ENCODE data around the gene DOC2A.

Gene DOC2A

DNA sequence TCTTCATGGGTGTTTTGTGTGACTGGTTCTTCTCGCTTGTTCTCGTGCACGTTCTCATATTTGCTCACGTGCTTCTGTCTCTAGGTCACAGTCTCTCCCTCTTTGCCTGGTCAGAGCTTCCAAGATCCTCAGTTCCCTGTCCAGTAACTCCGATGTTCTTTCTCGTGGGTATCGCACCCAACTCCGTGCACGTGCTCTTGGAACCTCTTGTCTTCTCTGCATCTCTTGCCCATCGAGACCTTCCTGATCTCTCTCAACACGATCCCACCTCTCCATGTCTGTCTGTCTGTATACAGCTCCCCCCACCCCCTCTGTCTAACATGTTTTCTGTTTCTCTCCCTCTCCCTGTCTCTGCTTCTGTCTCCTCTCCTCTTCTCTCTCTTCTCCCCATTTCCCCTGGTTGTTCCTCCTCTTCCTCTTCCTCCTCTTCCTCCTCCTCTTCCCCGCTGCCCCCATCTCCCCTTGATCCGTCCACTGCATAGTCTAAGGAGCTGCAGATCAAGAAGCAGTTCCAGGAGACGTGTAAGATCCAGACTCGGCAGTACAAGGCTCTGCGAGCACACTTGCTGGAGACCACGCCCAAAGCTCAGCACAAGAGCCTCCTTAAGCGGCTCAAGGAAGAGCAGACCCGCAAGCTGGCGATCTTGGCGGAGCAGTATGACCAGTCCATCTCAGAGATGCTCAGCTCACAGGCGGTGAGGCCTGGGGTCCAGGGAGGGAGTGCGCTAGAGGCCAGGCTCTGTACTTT is 21.5 kb downstream of the DOC2A start:
- DNase-seq (ENCODE audit: low spot score), result no peak

DNA sequence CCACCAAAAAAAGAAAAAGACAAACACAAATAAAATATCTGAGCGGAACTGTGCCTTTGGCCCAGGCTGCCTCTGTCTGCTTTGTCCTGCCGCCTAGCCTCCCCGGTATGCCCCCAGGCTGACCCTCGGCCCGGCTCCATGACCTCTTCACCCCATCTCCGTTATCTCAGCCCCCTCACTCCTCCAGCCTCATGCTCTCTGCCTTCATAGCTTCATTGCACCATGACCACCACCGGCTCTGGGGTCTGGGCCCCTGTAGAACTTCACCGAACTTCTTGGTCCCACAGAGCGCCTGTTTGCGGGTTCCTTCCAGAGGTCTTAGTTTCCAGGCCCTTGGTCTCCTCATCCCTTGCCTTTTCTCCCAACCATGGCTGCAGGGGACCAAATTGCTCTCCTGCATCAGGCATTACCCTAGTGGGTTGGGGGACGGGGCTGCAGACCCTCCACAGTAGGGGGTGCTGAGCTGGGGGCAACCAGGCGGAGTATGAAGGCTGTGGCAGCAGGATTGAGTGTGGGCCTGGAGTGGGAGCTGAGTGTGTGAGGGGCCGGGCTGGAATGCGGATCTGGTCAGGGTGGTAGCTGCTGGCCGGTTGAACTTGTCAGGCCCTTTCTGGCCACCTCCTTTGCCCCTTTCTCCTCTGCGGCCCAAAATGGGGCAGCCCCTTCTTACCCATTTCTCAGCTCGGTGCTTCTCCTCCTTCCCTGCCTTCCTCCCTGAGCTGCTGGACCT is 22.3 kb downstream of the DOC2A start:
- no peak for DNase-seq (ENCODE audit: low spot score)

DNA sequence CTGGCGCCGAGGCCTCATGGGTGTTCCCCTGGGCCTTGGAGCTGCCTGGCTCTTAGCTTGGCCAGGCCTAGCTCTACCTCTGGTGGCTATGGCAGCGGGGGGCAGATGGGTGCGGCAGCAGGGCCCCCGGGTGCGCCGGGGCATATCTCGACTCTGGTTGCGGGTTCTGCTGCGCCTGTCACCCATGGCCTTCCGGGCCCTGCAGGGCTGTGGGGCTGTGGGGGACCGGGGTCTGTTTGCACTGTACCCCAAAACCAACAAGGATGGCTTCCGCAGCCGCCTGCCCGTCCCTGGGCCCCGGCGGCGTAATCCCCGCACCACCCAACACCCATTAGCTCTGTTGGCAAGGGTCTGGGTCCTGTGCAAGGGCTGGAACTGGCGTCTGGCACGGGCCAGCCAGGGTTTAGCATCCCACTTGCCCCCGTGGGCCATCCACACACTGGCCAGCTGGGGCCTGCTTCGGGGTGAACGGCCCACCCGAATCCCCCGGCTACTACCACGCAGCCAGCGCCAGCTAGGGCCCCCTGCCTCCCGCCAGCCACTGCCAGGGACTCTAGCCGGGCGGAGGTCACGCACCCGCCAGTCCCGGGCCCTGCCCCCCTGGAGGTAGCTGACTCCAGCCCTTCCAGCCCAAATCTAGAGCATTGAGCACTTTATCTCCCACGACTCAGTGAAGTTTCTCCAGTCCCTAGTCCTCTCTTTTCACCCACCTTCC is 23.3 kb downstream of the DOC2A start:
- no peak for DNase-seq (ENCODE audit: low spot score)

DNA sequence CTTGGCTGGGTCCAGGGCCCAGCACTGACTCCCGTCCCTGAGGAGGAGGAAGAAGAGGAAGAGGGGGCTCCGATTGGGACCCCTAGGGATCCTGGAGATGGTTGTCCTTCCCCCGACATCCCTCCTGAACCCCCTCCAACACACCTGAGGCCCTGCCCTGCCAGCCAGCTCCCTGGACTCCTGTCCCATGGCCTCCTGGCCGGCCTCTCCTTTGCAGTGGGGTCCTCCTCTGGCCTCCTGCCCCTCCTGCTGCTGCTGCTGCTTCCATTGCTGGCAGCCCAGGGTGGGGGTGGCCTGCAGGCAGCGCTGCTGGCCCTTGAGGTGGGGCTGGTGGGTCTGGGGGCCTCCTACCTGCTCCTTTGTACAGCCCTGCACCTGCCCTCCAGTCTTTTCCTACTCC is 23.9 kb downstream of the DOC2A start:
- no peak for DNase-seq (ENCODE audit: low spot score)

DNA sequence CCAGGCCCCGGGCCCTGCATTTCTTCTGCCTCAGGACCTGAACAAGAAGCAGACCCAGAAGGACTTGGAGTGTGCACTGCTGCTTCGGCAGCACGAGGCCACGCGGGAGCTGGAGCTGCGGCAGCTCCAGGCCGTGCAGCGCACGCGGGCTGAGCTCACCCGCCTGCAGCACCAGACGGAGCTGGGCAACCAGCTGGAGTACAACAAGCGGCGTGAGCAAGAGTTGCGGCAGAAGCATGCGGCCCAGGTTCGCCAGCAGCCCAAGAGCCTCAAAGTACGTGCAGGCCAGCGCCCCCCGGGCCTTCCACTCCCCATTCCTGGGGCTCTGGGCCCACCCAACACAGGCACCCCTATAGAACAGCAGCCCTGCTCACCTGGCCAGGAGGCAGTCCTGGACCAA is 24.6 kb downstream of the DOC2A start:
- DNase-seq (ENCODE audit: low spot score), result no peak

DNA sequence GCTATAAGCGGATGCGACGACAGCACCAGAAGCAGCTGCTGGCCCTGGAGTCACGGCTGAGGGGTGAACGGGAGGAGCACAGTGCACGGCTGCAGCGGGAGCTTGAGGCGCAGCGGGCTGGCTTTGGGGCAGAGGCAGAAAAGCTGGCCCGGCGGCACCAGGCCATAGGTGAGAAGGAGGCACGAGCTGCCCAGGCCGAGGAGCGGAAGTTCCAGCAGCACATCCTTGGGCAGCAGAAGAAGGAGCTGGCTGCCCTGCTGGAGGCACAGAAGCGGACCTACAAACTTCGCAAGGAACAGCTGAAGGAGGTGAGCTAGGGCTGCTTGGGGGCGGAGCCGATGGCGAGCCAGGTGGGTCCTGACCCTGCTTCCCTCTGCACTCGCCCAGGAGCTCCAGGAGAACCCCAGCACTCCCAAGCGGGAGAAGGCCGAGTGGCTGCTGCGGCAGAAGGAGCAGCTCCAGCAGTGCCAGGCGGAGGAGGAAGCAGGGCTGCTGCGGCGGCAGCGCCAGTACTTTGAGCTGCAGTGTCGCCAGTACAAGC is 25.5 kb downstream of the DOC2A start:
- no peak for DNase-seq (ENCODE audit: low spot score)

DNA sequence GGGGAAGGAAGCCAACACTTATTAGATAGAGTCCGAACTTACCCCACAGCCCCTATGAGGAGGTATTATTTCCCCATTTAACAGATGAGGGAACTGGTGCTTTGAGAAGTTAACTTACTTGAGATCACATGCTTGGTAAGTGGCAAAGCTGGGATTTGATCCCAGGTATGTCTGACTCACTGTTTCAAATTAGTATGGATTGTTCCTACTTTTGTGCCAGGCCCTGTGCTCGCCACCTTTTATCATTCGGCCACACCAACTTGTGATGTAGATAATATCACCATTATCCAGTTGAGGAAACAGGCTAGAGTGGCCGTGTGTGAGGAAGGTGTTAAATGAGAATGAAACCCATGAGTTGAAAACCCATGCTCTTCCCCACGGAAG is 26.1 kb downstream of the DOC2A start:
- DNase-seq (ENCODE audit: low spot score), result no peak

DNA sequence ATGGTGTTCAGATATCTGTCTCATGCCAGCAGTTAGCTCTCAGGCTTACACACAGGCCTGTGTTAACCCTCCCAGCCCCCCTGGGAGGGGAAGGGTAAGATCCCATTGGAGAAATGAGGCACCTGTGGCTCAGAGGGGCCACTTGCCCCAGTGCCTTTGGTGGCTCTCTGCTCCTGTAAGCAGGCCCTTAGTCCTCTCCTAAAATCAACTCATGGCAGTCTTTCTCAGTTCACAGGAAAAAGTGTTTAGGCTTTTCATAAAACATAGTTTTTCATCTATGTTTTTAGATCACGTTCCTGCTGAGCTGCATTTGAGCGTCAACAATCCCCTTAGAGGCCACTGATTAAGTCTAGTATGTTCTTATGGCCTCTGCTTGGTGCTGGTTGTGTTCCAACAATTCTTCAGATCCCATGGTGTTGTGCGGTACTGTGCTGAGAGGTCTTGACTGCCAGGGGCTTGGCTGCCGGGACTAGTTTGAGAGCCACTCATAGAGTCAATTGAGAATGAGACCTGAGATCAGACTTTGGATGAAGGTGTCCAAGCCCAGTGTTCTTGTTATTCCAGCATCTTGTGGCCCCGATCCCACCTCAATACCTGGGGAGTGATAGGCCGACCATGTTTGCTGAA is 26.6 kb downstream of the DOC2A start:
- DNase-seq (ENCODE audit: low spot score), result no peak

DNA sequence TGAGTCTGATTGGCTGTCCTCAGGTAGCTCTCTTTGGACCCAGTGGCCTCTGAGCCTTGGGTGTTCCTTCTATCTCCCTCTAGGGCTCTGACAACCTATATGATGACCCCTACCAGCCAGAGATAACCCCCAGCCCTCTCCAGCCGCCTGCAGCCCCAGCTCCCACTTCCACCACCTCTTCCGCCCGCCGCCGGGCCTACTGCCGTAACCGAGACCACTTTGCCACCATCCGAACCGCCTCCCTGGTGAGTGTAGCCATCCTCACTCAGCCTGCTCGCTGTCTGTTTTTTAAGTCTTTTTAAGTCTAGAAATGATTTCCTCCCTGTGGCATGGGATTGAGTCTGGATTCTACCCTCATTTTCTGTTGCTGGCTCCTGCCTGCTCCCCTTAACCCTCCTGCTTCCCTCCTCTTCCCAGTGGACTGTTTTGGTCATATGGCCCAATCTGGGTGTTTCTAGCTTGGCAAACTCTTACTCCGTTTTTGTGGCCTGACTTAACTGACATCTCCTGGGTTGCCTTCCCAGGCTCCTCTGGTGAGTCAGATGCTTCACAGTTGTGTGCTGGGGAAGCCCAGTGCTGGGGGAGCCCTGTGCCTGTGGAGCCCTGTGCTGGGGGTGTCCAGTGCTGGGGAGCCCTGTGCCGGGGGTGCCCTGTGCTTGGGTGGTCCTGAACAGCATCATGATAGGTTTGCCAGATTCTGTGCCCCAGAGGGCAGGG is 27.2 kb downstream of the DOC2A start:
- no peak for DNase-seq (ENCODE audit: low spot score)

DNA sequence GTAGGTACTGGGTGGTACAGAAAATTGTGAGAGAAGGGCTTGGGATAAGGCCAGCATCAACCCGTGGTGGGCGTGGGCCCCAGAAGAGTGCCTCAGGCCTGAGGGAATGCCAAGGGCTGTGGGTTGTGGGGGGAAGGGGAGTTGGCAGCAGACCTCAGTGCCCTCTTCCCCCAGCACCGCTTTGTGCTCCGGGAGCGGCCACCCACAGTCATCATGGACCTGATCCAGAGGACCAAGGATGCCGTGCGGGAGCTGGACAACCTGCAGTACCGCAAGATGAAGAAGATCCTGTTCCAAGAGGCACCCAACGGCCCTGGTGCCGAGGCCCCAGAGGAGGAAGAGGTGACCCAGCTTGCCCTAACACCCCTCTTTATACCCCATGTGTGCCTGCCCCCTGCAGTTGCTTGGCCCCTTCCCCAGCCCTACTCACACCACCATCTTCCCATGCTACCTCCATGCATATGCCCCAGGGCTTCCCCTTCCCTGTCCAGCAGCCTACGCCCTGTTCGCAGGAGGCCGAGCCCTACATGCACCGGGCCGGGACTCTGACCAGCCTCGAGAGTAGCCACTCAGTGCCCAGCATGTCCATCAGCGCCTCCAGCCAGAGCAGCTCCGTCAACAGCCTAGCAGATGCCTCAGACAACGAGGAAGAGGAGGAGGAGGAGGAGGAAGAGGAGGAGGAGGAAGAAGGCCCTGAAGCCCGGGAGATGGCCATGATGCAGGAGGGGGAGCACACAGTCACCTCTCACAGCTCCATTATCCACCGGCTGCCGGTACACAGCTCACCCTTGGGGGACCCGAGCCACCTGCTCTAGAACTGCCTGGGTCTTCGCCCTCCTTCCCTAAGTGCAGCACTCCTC is 28.0 kb downstream of the DOC2A start:
- DNase-seq (ENCODE audit: low spot score), result no peak

DNA sequence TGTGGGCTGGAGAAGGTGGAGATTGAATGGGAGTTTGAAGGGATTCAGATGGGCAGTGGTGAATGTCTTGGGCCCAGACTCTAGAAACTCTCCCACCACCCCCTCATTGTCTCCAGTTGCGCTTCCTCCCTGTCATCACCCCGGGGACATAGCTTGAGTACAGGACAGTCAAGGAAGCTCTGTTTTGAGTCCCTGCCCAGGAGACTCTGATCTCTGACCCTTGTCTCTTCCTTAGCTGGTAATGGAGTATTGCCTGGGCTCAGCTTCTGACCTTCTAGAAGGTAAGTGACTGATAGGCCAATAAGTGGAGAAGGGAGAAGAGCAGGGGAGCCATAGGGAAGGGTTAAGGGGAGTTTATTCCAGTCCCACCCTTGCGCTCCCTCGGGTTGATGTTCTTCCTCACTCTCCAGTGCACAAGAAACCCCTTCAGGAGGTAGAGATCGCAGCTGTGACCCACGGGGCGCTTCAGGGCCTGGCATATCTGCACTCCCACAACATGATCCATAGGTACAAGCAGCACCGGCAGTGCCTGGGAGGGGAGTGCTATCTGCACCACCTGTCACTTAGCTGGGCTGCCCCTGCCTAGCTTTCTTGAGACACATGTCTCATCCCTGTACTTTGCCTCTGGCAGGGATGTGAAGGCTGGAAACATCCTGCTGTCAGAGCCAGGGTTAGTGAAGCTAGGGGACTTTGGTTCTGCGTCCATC is 32.1 kb downstream of the DOC2A start:
- DNase-seq (ENCODE audit: low spot score), result no peak

DNA sequence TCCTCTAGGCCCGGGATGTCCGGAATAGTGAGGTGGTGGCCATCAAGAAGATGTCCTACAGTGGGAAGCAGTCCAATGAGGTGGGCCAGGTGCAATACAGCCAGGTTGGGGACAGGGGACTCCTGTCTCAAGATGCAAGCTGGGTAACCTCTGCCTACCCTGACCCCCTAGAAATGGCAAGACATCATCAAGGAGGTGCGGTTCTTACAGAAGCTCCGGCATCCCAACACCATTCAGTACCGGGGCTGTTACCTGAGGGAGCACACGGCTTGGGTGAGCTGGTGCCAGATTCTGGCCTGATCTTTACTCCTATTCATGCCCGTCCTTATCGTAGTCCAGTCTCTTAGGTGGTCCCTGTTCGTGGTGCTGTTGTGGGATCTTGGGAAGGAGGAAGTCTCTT is 32.7 kb downstream of the DOC2A start:
- DNase-seq (ENCODE audit: low spot score), result no peak

DNA sequence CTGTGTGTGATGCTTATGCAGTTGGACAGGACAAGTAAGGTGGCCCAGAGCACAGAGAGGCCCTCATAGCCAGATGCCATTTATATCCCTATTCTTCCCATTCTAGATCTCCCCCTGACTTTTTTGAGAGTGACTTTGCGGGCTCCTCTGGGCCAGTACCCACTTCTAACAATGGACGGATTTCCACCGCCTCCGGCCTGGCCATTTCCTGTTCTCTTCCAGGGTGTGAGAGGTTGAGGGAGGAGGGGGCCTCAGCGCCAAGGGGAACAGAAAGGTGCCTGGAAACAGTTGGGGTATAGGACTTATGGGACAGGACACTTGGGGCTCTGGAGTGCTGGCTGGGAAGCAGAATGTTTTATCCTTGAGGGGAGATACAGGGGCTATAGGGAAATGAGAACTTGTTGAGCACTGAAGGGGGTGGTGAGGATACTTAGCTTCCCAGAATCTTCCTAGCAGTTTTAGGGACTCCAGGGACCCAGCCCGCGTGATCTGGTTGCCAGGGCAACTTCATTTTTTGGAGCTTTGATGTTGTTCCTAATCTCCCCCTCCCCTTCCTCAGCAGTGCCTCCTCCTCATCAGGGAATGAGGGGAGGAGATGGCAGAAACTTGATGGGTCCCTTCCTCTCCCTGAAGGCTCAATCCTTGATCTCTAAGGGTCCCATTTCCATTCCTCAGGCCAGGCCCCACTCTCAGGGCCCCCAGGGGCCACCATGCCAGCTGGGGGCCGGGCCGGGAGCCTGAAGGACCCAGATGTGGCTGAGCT is 33.6 kb downstream of the DOC2A start:
- no peak for DNase-seq (ENCODE audit: low spot score)

DNA sequence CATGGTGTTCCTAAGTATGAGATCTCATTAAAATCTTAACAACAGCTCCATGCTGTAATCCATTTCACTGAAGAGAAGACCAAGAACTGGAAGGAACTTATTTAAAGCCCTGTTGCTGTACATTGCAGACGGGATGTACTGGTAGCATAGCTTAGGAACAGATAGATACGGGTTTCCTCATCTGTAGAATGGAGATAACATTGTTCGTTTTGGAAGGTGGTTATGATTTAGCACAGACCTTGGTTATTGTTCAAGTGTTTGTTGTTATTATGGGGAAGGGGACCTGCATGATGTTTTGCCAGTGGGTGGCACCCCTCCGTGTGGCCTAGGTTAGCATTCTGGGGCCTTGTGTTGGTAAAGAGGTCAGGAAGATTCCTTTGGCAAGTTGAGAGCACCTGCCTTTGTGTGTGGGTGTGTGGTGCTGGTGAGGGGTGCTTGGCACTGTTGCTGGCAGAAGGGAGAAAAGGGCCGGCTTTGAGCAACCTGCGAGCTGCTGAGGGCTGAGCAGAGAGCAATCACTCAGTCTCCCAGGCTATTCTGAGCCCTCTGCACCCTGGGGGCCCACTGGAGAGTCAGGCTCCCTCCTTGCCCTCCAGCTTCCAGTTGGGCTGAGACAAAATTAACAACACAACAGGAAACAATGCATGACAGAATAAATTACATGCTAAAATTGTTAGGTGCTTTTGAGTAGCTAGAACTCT is 34.9 kb downstream of the DOC2A start:
- DNase-seq (ENCODE audit: low spot score), result no peak

DNA sequence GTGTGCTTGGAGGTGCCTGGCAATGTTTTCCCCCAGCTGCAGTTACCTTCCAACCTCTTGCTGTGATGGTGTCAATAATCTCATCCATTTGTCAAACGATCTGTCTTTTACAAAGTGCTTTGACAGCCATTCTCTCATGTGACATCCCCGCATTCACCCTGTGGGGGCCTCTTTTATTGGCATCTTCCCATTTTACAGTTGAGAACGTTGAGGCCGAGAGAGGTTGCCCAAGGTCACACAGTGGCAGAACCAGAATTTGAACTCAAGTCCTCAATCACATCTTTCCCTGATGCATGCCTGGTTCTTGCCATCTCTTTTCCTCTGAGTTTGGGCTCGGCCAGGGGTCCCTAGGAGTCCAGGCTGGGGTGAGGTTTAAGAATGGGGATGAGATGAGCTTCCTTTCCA is 35.7 kb downstream of the DOC2A start:
- no peak for DNase-seq (ENCODE audit: low spot score)

DNA sequence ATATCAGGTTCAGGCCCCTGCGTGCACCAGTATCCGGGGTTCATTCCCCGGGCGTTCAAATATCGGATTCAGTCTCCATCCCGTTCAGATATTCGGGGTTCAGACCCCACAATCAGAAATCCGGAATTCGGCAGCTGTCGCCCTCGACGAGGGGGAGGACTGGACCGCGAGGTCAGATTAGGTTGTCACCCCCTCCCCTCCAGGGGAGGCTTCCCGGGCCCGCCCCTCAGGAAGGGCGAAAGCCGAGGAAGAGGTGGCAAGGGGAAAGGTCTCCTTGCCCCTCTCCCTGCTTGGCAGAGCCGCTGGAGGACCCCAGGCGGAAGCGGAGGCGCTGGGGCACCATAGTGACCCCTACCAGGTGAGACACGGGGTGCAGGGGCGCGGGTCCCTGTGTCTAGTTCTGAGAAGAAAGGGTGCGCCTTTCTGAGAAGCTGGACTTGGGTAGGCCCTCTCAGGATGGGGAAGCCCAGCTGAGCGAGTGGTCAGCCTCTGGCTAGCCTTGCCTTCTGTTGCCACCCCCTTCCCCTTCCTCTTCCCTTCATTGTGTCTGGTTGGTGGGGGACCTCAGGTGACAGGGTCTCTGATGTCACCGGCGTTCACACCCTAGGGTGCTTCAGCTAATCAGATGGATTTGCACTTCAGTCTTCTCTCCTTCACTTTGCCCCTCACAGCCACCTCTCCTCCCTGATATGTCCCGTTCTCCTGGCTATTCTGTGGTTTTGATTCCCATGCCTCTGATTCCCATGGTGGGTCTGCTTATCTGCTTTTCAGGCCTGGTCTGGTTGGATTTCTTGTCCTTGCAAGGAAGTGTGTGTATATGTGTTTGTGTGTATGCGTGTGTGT is 36.3 kb downstream of the DOC2A start:
- no peak for DNase-seq (ENCODE audit: low spot score)

DNA sequence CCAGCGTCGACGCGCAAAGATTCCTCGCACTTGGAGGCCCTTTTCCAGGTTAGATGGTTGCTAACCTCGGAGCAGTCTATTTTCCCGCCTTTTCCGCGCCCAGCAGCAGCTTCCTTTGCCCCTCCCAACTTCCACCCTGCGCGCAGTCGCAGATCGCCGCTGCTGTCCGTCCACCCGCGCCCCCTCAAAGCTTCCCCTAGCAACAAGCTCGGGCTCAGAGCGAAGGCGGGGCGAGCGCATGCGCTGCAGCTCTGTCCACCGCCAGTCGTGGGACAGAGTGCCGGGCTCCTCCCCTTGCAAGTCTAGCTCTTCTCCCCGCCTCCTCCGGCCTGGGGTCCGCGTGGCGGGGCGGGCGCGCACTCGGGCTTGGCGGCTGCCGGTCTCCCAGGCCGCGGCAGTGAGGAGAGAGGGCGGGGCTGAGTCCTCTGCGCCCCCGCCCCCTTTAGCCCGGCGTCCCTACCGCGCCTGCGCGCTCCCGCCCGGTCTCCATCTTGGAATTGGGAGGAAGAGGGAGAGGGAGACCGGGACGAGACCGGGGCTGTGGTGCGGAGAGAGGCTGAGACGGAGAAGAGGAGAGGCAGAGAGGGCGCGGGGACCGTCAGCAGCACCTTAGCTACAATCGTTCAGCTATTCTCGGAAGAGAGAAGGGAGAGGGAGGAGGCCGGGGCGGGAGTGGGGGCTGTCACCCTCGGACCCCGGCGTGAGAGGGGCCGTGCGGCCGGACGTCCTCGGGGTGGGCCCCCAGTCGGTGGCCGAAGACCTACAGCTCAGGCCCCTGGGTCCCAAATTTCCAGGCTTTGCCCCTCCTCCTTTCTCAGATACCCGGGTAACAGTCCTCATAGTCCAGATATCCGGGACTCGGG is 37.2 kb downstream of the DOC2A start, which contains the start of gene TAOK2:
TSS of gene TAOK2 (plus strand) at position 485 of the 863 bp plus-strand sequence. CDS start 3,905 bp downstream, outside the sequence.
- DNase-seq (ENCODE audit: low spot score), result peak; percentile 90

All from hematopoietic multipotent progenitor cell treated with erythropoietin and hydrocortisone succinate and interleukin-3 and kit ligand, for 17 days (in vitro differentiated cells).